D721Med (cell line): Measurements from ENCODE around the gene CACTIN.
"Not testable (repeated sequence)": the region's sequence is repeated elsewhere in the genome, so short reads cannot be mapped to it uniquely, and the experiment has no call there.

Experiments used
- DNase-seq: peaks from one replicate; pipeline ENCODE4 v3.0.0; 2011; ENCODE audit warnings: low spot score; ENCODE audit not compliant: insufficient read length
- FAIRE-seq: peaks from 2 replicates; lab custom pipeline; 2011; peaks lifted over from hg19 to GRCh38; lab: Jason Lieb, UNC
- TF ChIP-seq, protein P1 (sequence below): IDR thresholded peaks from 2 replicates; pipeline ENCODE4 v1.5.1; 2012; ENCODE audit warnings: mild to moderate bottlenecking, control low read depth; ENCODE audit not compliant: insufficient read depth; ENCODE audit errors: missing control alignments

Gene CACTIN

GRCh38 chr19:3670796-3671679 is 44.4 kb upstream of the CACTIN start:
- TF ChIP-seq, protein P1, sequence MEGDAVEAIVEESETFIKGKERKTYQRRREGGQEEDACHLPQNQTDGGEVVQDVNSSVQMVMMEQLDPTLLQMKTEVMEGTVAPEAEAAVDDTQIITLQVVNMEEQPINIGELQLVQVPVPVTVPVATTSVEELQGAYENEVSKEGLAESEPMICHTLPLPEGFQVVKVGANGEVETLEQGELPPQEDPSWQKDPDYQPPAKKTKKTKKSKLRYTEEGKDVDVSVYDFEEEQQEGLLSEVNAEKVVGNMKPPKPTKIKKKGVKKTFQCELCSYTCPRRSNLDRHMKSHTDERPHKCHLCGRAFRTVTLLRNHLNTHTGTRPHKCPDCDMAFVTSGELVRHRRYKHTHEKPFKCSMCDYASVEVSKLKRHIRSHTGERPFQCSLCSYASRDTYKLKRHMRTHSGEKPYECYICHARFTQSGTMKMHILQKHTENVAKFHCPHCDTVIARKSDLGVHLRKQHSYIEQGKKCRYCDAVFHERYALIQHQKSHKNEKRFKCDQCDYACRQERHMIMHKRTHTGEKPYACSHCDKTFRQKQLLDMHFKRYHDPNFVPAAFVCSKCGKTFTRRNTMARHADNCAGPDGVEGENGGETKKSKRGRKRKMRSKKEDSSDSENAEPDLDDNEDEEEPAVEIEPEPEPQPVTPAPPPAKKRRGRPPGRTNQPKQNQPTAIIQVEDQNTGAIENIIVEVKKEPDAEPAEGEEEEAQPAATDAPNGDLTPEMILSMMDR: no peak
- no peak for DNase-seq

GRCh38 chr19:3669947-3670795 is 43.6 kb upstream of the CACTIN start:
- DNase-seq (no peak), FAIRE-seq (no peak)
- TF ChIP-seq, protein P1: no peak

More at GRCh38 chr19:3670796-3671679, 44.4 kb upstream of the CACTIN start:
- no peak for FAIRE-seq

DNA sequence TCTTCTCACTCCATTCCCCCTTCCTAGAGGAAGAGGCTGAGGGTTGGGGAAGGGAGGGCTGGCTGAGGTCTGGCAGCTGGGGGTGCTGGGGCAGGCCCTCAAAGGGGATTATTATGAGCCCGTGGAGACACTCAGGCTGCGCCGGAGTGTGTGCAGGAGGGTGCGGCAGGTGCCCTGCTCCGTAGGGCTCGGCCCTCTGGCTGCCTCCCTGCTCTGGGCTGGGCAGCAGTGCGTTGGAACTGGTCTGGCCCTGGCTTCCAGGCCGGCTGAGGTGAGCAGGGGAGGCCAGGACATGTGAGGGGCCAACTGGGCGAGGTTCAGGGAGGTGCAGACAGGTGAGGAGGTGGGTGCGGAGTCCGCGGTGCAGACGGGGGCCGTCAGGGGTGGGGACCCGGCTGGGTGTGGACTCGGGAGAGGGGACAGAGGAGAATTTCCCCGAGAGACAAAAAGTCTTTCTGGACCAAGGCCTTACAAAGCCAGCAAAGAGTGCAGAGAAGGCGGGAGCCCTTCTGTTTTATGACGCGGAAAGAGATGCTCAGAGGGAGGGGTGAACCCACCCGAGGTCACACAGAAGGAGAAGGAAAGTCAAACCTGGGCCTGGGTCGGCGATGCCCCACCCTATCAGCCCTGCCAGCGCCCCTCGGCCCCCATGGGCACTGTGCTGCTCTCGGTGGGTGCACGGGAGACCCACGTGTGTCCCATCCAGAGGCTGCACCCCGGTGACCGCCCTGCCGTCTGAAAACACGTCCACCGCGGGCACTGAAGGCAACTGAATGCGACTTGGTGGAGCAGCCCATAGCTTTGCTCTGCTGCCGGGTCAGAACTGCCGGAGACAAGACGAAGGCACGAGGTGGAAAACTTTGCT is 42.7 kb upstream of the CACTIN start:
- TF ChIP-seq, protein P1: no peak
- peak; percentile 80 for DNase-seq
- no peak for FAIRE-seq

- FAIRE-seq: no peak
- TF ChIP-seq, protein P1: no peak
- no peak for DNase-seq
Measured at GRCh38 chr19:3668331-3669081, 41.9 kb upstream of the CACTIN start.

DNA sequence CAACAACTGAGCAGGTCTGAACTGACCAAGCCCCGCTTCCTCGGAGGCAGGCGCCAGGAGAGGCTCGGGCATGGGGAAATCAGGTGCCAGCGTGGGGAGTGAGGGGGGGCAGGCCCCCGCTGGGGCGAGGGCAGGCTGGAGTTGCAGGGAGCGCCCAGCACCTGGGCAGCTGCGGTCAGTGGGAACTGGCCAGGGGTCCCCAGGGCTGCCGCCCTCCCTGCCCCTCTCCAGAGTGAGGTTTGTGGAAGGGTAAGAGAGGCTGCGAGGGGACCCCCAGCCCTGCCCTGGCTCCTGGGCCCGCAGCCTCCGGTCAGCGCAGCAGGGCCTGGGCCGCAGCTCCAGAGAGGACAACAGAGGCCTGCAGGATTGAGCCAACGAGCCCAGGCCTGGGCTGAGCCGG is 41.2 kb upstream of the CACTIN start:
- TF ChIP-seq, protein P1: no peak
- no peak for FAIRE-seq
- DNase-seq: no peak

DNA sequence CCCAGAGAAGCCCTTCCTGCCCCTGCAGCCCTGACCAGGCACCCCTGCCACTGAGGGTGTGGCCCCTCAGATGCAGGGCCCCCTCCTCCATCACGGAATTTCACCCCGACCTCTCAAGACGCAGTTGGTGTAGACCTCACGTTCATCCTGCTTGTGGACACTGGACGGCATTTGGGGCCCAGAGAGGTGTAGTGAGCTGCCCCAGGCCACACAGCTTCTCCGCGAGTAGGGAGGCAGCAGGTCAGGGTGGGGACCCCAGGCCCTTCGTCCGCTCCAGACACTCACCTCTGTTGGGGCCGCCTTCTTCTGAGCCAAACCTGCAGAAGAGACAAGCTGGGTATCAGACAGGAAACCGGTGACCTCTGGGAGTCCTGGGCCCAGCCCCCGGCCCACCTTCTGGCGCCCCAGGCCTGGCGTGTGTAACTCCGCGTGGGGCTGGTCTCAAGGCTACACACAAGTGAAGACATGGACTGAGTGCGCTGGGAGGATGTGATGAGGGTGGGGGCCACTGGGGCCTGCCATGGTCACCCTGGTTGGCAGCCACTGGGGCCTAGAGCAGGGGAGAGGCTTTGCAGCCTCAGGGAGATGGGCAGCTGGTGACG is 40.5 kb upstream of the CACTIN start:
- FAIRE-seq (no peak), DNase-seq (no peak)
- TF ChIP-seq, protein P1: no peak

DNA sequence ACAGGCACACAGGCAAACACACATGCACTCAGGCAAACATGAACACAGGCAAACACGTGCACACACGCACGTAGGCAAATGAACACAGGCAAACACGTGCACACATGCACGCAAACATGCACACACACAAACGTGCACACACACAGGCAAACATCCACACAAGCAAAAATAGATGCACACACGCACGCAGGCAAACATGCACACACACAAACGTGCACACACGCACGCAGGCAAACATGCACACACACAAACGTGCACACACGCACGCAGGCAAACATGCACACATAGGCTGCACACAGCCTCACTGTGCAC is 39.9 kb upstream of the CACTIN start:
- FAIRE-seq, DNase-seq: not testable (repeated sequence)
